ENCODE results near the gene VCAN. TPM values are rescaled to one million over a fixed set of nuclear protein-coding genes. Genes with fewer than 3 reads are reported as not detected.

Gene VCAN
- total RNA-seq, 1 experiment from 2014 or later = 0.72 TPM

DNA sequence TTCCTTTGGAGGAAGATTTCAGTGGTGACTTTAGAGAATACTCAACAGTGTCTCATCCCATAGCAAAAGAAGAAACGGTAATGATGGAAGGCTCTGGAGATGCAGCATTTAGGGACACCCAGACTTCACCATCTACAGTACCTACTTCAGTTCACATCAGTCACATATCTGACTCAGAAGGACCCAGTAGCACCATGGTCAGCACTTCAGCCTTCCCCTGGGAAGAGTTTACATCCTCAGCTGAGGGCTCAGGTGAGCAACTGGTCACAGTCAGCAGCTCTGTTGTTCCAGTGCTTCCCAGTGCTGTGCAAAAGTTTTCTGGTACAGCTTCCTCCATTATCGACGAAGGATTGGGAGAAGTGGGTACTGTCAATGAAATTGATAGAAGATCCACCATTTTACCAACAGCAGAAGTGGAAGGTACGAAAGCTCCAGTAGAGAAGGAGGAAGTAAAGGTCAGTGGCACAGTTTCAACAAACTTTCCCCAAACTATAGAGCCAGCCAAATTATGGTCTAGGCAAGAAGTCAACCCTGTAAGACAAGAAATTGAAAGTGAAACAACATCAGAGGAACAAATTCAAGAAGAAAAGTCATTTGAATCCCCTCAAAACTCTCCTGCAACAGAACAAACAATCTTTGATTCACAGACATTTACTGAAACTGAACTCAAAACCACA is 67.4 kb downstream of the VCAN start:
- DNase-seq (ENCODE audit: low read depth, low spot score) = no peak
- ChIA-PET CTCF (no interaction called here), POLR2A (no interaction called here)
- Histone ChIP-seq H3K9me3 (ENCODE audit: control insufficient read depth, insufficient read depth, low read depth, low read length) (no peaks in the 10 kb centered on the region), H3K27me3 (ENCODE audit: control insufficient read depth, insufficient read depth, low read length) (peaks cover 2% of the 10 kb centered on the region), H3K36me3 (ENCODE audit: control insufficient read depth, insufficient read depth, low read length) (no peaks in the 10 kb centered on the region), H3K4me3 (ENCODE audit: low read depth in 2 of 2, low read length in 2 of 2) (no peak overlapping the region), H3K4me1 (ENCODE audit: control insufficient read depth, insufficient read depth, low read length) (no peaks in the 10 kb centered on the region), H3K27ac (ENCODE audit: low read length) (no peak overlapping the region)
- ATAC-seq = no peak
- TF ChIP-seq, protein P1, sequence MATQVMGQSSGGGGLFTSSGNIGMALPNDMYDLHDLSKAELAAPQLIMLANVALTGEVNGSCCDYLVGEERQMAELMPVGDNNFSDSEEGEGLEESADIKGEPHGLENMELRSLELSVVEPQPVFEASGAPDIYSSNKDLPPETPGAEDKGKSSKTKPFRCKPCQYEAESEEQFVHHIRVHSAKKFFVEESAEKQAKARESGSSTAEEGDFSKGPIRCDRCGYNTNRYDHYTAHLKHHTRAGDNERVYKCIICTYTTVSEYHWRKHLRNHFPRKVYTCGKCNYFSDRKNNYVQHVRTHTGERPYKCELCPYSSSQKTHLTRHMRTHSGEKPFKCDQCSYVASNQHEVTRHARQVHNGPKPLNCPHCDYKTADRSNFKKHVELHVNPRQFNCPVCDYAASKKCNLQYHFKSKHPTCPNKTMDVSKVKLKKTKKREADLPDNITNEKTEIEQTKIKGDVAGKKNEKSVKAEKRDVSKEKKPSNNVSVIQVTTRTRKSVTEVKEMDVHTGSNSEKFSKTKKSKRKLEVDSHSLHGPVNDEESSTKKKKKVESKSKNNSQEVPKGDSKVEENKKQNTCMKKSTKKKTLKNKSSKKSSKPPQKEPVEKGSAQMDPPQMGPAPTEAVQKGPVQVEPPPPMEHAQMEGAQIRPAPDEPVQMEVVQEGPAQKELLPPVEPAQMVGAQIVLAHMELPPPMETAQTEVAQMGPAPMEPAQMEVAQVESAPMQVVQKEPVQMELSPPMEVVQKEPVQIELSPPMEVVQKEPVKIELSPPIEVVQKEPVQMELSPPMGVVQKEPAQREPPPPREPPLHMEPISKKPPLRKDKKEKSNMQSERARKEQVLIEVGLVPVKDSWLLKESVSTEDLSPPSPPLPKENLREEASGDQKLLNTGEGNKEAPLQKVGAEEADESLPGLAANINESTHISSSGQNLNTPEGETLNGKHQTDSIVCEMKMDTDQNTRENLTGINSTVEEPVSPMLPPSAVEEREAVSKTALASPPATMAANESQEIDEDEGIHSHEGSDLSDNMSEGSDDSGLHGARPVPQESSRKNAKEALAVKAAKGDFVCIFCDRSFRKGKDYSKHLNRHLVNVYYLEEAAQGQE (IDR thresholded peaks at IDR 0.05; ENCODE audit: insufficient read depth in 1 of 2, low read depth in 2 of 2, low read length in 1 of 2) = 0 out of 4 replicates have a peak, but pooled peaks of 1 of the 2 experiments have one; percentile 42
- TF ChIP-seq, protein P2, sequence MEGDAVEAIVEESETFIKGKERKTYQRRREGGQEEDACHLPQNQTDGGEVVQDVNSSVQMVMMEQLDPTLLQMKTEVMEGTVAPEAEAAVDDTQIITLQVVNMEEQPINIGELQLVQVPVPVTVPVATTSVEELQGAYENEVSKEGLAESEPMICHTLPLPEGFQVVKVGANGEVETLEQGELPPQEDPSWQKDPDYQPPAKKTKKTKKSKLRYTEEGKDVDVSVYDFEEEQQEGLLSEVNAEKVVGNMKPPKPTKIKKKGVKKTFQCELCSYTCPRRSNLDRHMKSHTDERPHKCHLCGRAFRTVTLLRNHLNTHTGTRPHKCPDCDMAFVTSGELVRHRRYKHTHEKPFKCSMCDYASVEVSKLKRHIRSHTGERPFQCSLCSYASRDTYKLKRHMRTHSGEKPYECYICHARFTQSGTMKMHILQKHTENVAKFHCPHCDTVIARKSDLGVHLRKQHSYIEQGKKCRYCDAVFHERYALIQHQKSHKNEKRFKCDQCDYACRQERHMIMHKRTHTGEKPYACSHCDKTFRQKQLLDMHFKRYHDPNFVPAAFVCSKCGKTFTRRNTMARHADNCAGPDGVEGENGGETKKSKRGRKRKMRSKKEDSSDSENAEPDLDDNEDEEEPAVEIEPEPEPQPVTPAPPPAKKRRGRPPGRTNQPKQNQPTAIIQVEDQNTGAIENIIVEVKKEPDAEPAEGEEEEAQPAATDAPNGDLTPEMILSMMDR (IDR thresholded peaks at IDR 0.05) = no peak
- in situ Hi-C loops (cut with HindIII; ENCODE audit: low pct_unique_long_range_greater_than_20kb, low sequenced_read_pairs) = no loop called here
- intact Hi-C loops (cut with micrococcal nuclease; ENCODE audit: unreplicated experiment) = no loop called here
- no TSS peak for BruUV-seq (replicated peaks)

DNA sequence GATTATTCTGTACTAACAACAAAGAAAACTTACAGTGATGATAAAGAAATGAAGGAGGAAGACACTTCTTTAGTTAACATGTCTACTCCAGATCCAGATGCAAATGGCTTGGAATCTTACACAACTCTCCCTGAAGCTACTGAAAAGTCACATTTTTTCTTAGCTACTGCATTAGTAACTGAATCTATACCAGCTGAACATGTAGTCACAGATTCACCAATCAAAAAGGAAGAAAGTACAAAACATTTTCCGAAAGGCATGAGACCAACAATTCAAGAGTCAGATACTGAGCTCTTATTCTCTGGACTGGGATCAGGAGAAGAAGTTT is 67.9 kb downstream of the VCAN start:
- ChIA-PET POLR2A (no interaction called here), CTCF (no interaction called here)
- no peak for ATAC-seq
- no peak overlapping the region for H3K4me3 ChIP-seq (ENCODE audit: low read depth in 2 of 2, low read length in 2 of 2)
- no peak overlapping the region for H3K27ac ChIP-seq (ENCODE audit: low read length)
- intact Hi-C loops (cut with micrococcal nuclease; ENCODE audit: unreplicated experiment) (no loop called here), in situ Hi-C loops (cut with HindIII; ENCODE audit: low pct_unique_long_range_greater_than_20kb, low sequenced_read_pairs) (no loop called here)
- DNase-seq (ENCODE audit: low read depth, low spot score) = no peak
- H3K27me3 ChIP-seq (ENCODE audit: control insufficient read depth, insufficient read depth, low read length) = peaks cover 2% of the 10 kb centered on the region
- H3K9me3 ChIP-seq (ENCODE audit: control insufficient read depth, insufficient read depth, low read depth, low read length) = no peaks in the 10 kb centered on the region
- H3K4me1 ChIP-seq (ENCODE audit: control insufficient read depth, insufficient read depth, low read length) = no peaks in the 10 kb centered on the region
- no peaks in the 10 kb centered on the region for H3K36me3 ChIP-seq (ENCODE audit: control insufficient read depth, insufficient read depth, low read length)
- no TSS peak for BruUV-seq (replicated peaks)
- TF ChIP-seq POLR2AphosphoS5 (IDR thresholded peaks at IDR 0.05; ENCODE audit: low read depth, low read length) (no peak), TCF7L2 (IDR thresholded peaks at IDR 0.05; ENCODE audit: low read depth, low read length) (no peak), SIN3A (IDR thresholded peaks at IDR 0.05; ENCODE audit: borderline replicate concordance, insufficient read depth, low read depth, low read length) (no peak)
- TF ChIP-seq, protein P1 (IDR thresholded peaks at IDR 0.05; ENCODE audit: insufficient read depth in 1 of 2, low read depth in 2 of 2, low read length in 1 of 2) = no peak
- TF ChIP-seq, protein P2 (IDR thresholded peaks at IDR 0.05) = no peak
